ENCODE measurements around the gene ACP7. TPM values are rescaled to one million over a fixed set of nuclear protein-coding genes. Genes with fewer than 3 reads are reported as not detected.

The ACP7 gene
- total and polyA plus RNA-seq, 2 of the 4 experiments (the other 2 are of a cell fraction): not detected

GRCh38 chr19:39104186-39104596 is 20.0 kb downstream of the ACP7 start:
- no peak overlapping the region for H3K14ac ChIP-seq (replicated peaks; ENCODE audit: low read depth, low read length)
- no peaks in the 10 kb centered on the region for H3K4me1 ChIP-seq (ENCODE audit: control insufficient read depth, insufficient read depth, low read length)
- in situ Hi-C loops (cut with MboI; ENCODE audit: low sequenced_read_pairs) (no loop called here), intact Hi-C loops (cut with micrococcal nuclease) (no loop called here), dilution Hi-C loops (cut with HindIII; ENCODE audit: low sequenced_read_pairs, unreplicated experiment) (no loop called here)
- H2BK120ac ChIP-seq (ENCODE audit: low read depth, low read length): no peak overlapping the region
- H2BK20ac ChIP-seq (ENCODE audit: low read depth, low read length): no peak overlapping the region
- no peak overlapping the region for H3K9ac ChIP-seq (ENCODE audit: low read depth, low read length)
- no TSS peak for BruUV-seq (replicated peaks)
- H3K23ac ChIP-seq (ENCODE audit: low read depth, low read length): no peak overlapping the region
- DNase-seq (no peak), ATAC-seq (ENCODE audit: low read depth) (no peak)
- H2AK9ac ChIP-seq (replicated peaks; ENCODE audit: low read depth, low read length, poor library complexity): no peak overlapping the region
- no peak overlapping the region for H3K27ac ChIP-seq (ENCODE audit: insufficient read depth, low read length)
- ChIA-PET POLR2A (ENCODE audit: unreplicated experiment) (no interaction called here), CTCF (no interaction called here)
- peaks cover 12% of the 10 kb centered on the region for H3K27me3 ChIP-seq (ENCODE audit: control insufficient read depth, insufficient read depth, low read length)
- no peak overlapping the region for H3K4me2 ChIP-seq (ENCODE audit: low read depth, low read length)
- H3K9me3 ChIP-seq (ENCODE audit: control insufficient read depth, insufficient read depth, low read length): no peaks in the 10 kb centered on the region
- no peak overlapping the region for H4K91ac ChIP-seq (ENCODE audit: insufficient read depth, low read depth, low read length)
- no peak overlapping the region for H2BK15ac ChIP-seq (ENCODE audit: low read depth, low read length)
- no peaks in the 10 kb centered on the region for H3K36me3 ChIP-seq (ENCODE audit: control insufficient read depth, insufficient read depth, low read length)
- H3K18ac ChIP-seq (ENCODE audit: low read depth, low read length): no peak overlapping the region
- H3K4me3 ChIP-seq (ENCODE audit: insufficient read depth, low read depth, low read length): no peak overlapping the region
- H3K9me1 ChIP-seq (ENCODE audit: insufficient read depth, low read length): no peaks in the 10 kb centered on the region
- no peak overlapping the region for H2AFZ ChIP-seq (replicated peaks; ENCODE audit: low read length, poor library complexity)
- WGBS, 2 experiments (ENCODE audit: extremely low coverage in 2 of 2, insufficient read length in 1 of 2): 48% methylated on average over 2 of the region's 5 CpGs; no CpG with 5 or more reads in 1 of the 2 experiments
- H4K8ac ChIP-seq (ENCODE audit: low read depth in 2 of 2, low read length in 2 of 2): no peak overlapping the region
- no peak overlapping the region for H4K5ac ChIP-seq (ENCODE audit: low read depth, low read length)
- H2BK5ac ChIP-seq (ENCODE audit: low read depth, low read length, poor library complexity, severe bottlenecking): no peak overlapping the region
- no peak overlapping the region for H2AK5ac ChIP-seq (ENCODE audit: low read depth, low read length)
- H3K79me1 ChIP-seq (ENCODE audit: low read depth in 1 of 2, low read length in 2 of 2): no peaks in the 10 kb centered on the region
- no peak overlapping the region for H3K4ac ChIP-seq (ENCODE audit: low read depth, low read length)
- H4K20me1 ChIP-seq (ENCODE audit: insufficient read depth, low read length): no peaks in the 10 kb centered on the region
- TF ChIP-seq, protein P1, sequence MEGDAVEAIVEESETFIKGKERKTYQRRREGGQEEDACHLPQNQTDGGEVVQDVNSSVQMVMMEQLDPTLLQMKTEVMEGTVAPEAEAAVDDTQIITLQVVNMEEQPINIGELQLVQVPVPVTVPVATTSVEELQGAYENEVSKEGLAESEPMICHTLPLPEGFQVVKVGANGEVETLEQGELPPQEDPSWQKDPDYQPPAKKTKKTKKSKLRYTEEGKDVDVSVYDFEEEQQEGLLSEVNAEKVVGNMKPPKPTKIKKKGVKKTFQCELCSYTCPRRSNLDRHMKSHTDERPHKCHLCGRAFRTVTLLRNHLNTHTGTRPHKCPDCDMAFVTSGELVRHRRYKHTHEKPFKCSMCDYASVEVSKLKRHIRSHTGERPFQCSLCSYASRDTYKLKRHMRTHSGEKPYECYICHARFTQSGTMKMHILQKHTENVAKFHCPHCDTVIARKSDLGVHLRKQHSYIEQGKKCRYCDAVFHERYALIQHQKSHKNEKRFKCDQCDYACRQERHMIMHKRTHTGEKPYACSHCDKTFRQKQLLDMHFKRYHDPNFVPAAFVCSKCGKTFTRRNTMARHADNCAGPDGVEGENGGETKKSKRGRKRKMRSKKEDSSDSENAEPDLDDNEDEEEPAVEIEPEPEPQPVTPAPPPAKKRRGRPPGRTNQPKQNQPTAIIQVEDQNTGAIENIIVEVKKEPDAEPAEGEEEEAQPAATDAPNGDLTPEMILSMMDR (conservative IDR thresholded peaks at IDR 0.05; ENCODE audit: low read depth, low read length): no peak
- TF ChIP-seq POLR2A (IDR thresholded peaks at IDR 0.05; ENCODE audit: low read depth, low read length): no peak
- no peak for TF ChIP-seq RCOR1 (IDR thresholded peaks at IDR 0.05; ENCODE audit: insufficient replicate concordance, low read length)
- TF ChIP-seq CHD1 (IDR thresholded peaks at IDR 0.05; ENCODE audit: low read depth, low read length): no peak
- H3K56ac ChIP-seq (ENCODE audit: extremely low read depth, insufficient read depth, low read length): no peak overlapping the region
